Measurements from ENCODE around the gene GPR87. TPM values are rescaled to one million over a fixed set of nuclear protein-coding genes. Genes with fewer than 3 reads are reported as not detected.

GPR87 gene
- total and polyA plus RNA-seq, 2 experiments from 2014 or later = 7.0 to 11.0 TPM

DNA sequence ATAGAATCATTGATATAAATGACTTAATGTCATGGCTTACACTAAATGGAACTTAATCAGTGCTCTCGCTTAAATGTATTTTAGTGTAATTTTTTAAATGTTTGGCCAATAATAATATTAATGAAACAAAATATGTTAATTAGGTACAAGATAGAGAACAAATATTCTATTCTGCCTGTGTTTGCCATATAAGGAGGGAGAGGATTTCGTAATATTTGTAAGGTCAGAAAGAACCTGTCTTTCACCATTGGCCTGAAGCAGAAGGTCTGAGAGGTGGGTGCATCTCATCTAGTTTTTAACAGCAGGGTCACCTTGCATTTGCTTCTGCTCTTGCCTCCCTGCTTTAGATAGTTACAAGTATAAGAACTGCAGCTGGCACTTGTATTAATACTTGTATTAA, 2.5 kb downstream of the GPR87 start:
- Histone ChIP-seq H3K4me1 (ENCODE audit: insufficient read depth) (no peaks in the 10 kb centered on the region), H3K9me3 (ENCODE audit: low read depth) (no peaks in the 10 kb centered on the region), H4K20me1 (ENCODE audit: insufficient read depth, poor library complexity, severe bottlenecking) (no peaks in the 10 kb centered on the region), H3K27me3 (no peaks in the 10 kb centered on the region), H3K36me3 (replicated peaks; ENCODE audit: insufficient read depth, low read depth) (no peaks in the 10 kb centered on the region), H3K27ac (no peak overlapping the region), H2AFZ (no peak overlapping the region), H3K4me3 (no peak overlapping the region), H3K4me2 (no peak overlapping the region), H3K9me2 (replicated peaks; ENCODE audit: insufficient read depth) (no peaks in the 10 kb centered on the region), H3K79me2 (no peaks in the 10 kb centered on the region)
- WGBS (ENCODE audit: low lambda C conversion rate, missing lambda C conversion rate) = 100% methylated on average over 2 of the region's 2 CpGs
- TF ChIP-seq, protein P1, sequence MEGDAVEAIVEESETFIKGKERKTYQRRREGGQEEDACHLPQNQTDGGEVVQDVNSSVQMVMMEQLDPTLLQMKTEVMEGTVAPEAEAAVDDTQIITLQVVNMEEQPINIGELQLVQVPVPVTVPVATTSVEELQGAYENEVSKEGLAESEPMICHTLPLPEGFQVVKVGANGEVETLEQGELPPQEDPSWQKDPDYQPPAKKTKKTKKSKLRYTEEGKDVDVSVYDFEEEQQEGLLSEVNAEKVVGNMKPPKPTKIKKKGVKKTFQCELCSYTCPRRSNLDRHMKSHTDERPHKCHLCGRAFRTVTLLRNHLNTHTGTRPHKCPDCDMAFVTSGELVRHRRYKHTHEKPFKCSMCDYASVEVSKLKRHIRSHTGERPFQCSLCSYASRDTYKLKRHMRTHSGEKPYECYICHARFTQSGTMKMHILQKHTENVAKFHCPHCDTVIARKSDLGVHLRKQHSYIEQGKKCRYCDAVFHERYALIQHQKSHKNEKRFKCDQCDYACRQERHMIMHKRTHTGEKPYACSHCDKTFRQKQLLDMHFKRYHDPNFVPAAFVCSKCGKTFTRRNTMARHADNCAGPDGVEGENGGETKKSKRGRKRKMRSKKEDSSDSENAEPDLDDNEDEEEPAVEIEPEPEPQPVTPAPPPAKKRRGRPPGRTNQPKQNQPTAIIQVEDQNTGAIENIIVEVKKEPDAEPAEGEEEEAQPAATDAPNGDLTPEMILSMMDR (IDR thresholded peaks at IDR 0.05; ENCODE audit: poor library complexity) = no peak
- TF ChIP-seq EZH2phosphoT487 (IDR thresholded peaks at IDR 0.05; ENCODE audit: low read depth, severe bottlenecking, unreplicated experiment) (no peak), EZH2 (IDR thresholded peaks at IDR 0.05; ENCODE audit: borderline replicate concordance) (no peak)
- no peak for DNase-seq (ENCODE audit: low spot score)

DNA sequence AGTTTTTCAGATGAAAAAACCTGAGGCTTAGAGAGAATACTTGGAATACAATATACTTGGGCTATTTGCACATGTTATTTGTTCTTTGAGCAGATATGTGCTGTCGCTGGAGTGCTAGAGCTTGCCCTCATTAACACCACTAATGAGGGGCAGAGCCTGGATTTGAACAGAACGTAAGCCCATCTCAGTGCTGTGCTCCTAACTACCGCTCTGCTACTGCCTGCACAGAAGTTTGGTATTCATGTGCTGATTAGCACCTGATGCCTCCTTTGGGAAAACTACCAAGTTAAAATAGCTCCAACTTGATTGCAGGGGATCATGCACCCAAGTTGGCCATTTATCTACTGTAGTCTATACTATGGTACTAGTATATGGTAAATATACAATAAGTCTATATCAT, 3.6 kb downstream of the GPR87 start:
- no peaks in the 10 kb centered on the region for H3K4me1 ChIP-seq (ENCODE audit: insufficient read depth)
- TF ChIP-seq EZH2phosphoT487 (IDR thresholded peaks at IDR 0.05; ENCODE audit: low read depth, severe bottlenecking, unreplicated experiment) (no peak), EZH2 (IDR thresholded peaks at IDR 0.05; ENCODE audit: borderline replicate concordance) (no peak)
- TF ChIP-seq, protein P1 (IDR thresholded peaks at IDR 0.05; ENCODE audit: poor library complexity) = no peak
- no peak overlapping the region for H3K27ac ChIP-seq
- 78% methylated on average over 3 of the region's 3 CpGs for WGBS (ENCODE audit: low lambda C conversion rate, missing lambda C conversion rate)
- no peaks in the 10 kb centered on the region for H4K20me1 ChIP-seq (ENCODE audit: insufficient read depth, poor library complexity, severe bottlenecking)
- DNase-seq (ENCODE audit: low spot score) = no peak
- H3K9me3 ChIP-seq (ENCODE audit: low read depth) = no peaks in the 10 kb centered on the region
- H3K9me2 ChIP-seq (replicated peaks; ENCODE audit: insufficient read depth) = no peaks in the 10 kb centered on the region
- no peak overlapping the region for H3K4me2 ChIP-seq
- H3K79me2 ChIP-seq = no peaks in the 10 kb centered on the region
- H3K36me3 ChIP-seq (replicated peaks; ENCODE audit: insufficient read depth, low read depth) = no peaks in the 10 kb centered on the region
- no peak overlapping the region for H3K4me3 ChIP-seq
- H2AFZ ChIP-seq = no peak overlapping the region
- no peaks in the 10 kb centered on the region for H3K27me3 ChIP-seq

DNA sequence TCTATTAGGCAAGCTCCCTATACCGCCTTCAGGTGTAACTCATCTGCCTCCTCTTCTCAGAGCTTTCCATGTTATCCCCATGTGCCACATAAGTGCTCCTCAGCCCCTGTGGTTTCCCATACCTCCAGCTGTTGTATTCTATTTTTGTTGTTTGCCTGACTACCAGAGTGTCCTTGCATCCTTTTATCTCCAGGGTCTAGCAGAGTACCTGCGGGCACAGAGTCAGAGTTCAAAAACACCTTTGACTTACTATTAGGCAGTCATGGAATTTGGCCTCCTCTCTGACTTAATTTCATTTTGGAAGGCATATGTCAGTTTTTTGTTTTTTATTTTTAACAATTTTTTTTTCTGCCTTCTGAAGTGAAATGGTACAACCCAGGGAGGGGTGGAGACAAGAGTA, 7.1 kb downstream of the GPR87 start:
- H4K20me1 ChIP-seq (ENCODE audit: insufficient read depth, poor library complexity, severe bottlenecking) = no peaks in the 10 kb centered on the region
- TF ChIP-seq, protein P1 (IDR thresholded peaks at IDR 0.05; ENCODE audit: poor library complexity) = no peak
- no peak for TF ChIP-seq EZH2phosphoT487 (IDR thresholded peaks at IDR 0.05; ENCODE audit: low read depth, severe bottlenecking, unreplicated experiment)
- no peaks in the 10 kb centered on the region for H3K36me3 ChIP-seq (replicated peaks; ENCODE audit: insufficient read depth, low read depth)
- no peaks in the 10 kb centered on the region for H3K9me2 ChIP-seq (replicated peaks; ENCODE audit: insufficient read depth)
- no peaks in the 10 kb centered on the region for H3K79me2 ChIP-seq
- no peaks in the 10 kb centered on the region for H3K9me3 ChIP-seq (ENCODE audit: low read depth)
- 94% methylated on average over 2 of the region's 2 CpGs for WGBS (ENCODE audit: low lambda C conversion rate, missing lambda C conversion rate)
- no peaks in the 10 kb centered on the region for H3K27me3 ChIP-seq
- H2AFZ ChIP-seq = no peak overlapping the region
- peaks cover 11% of the 10 kb centered on the region for H3K4me1 ChIP-seq (ENCODE audit: insufficient read depth)
- H3K4me3 ChIP-seq = no peak overlapping the region
- no peak overlapping the region for H3K27ac ChIP-seq
- DNase-seq (ENCODE audit: low spot score) = no peak
- no peak overlapping the region for H3K4me2 ChIP-seq
